HCT116 (cell line): ENCODE results near the gene NCF2. TPM values are rescaled to one million over a fixed set of nuclear protein-coding genes. Genes with fewer than 3 reads are reported as not detected.

Source experiments
- ATAC-seq: fragments of 200-7000 bp; cut with Tn5 transposase; 2 replicates; pipeline ENCODE4 v1.9.1; 2020; ENCODE audit warnings: mild to moderate bottlenecking, moderate library complexity
- BruUV-seq: library from RNA; stranded (reverse); fragments of 400-500 nt; replicated peaks from 2 replicates; lab custom pipeline; 2021; lab: Mats Ljungman, UMichigan
- CTCF ChIA-PET: fragments of 300-600 bp; sonication (Branson Sonifier 250); formaldehyde crosslinking; loops from one replicate; lab custom pipeline; 2021; ENCODE audit warnings: antibody characterized with exemption; lab: Charles Lee
- POLR2A ChIA-PET: fragments of 300-600, 350-600 bp; sonication (Branson Sonifier 250); formaldehyde crosslinking; loops from one replicate; lab custom pipeline; 2021; ENCODE audit warnings: antibody characterized with exemption; lab: Charles Lee
- RAD21 ChIA-PET, 2 experiments: fragments of 300-600 bp; sonication (Branson Sonifier 250); formaldehyde crosslinking; loops; one replicate each; lab custom pipeline; 2023; ENCODE audit warnings: low total read pairs in 2 of 2; ENCODE audit not compliant: uncharacterized antibody in 2 of 2, unreplicated experiment in 2 of 2, low non-redundant PET in 1 of 2; lab: Charles Lee
- DNase-seq: peaks from one replicate; pipeline ENCODE4 v3.0.0-alpha.2; 2010; ENCODE audit warnings: low read depth, low spot score
- H2AFZ ChIP-seq: fragments of 200-600 bp; shearing (Covaris generic), sonication (generic); 2 replicates; pipeline ENCODE4 v1.6.1; 2017; ENCODE audit warnings: low read depth, mixed run types, mixed read lengths, antibody characterized with exemption, low read length; ENCODE audit not compliant: poor library complexity, severe bottlenecking
- H3K27ac ChIP-seq: 2 replicates; pipeline ENCODE4 v1.5.1; 2012; ENCODE audit warnings: low read depth, low read length
- H3K27me3 ChIP-seq: fragments of 200-600 bp; sonication (generic); 2 replicates; pipeline ENCODE4 v1.6.1; 2016; ENCODE audit warnings: mixed run types, low read length, mixed read lengths; ENCODE audit not compliant: insufficient read depth
- H3K36me3 ChIP-seq, 2 experiments: fragments of 200-500 bp in 1 of 2; fragments of 200-600 bp in 1 of 2; sonication (Bioruptor generic) in 1 of 2; sonication (generic) in 1 of 2; 2 replicates each; pipeline versions ENCODE4 v1.5.1 to v1.6.1; 2014 to 2016; ENCODE audit warnings: low read length in 2 of 2, inconsistent platforms in 1 of 2, mixed read lengths in 1 of 2, mixed run types in 1 of 2; ENCODE audit not compliant: insufficient read depth in 2 of 2, control insufficient read depth in 1 of 2
- H3K4me1 ChIP-seq, 2 experiments: fragments of 200-600 bp in 1 of 2; sonication (generic) in 1 of 2; 2 replicates each; pipeline versions ENCODE4 v1.5.1 to v1.6.1; 2012 to 2017; ENCODE audit warnings: low read length in 2 of 2, inconsistent platforms in 1 of 2, mild to moderate bottlenecking in 1 of 2, mixed read lengths in 1 of 2, mixed run types in 1 of 2, moderate library complexity in 1 of 2; ENCODE audit not compliant: insufficient read depth in 2 of 2, control insufficient read depth in 1 of 2
- H3K4me2 ChIP-seq: fragments of 200-600 bp; sonication (generic); 2 replicates; pipeline ENCODE4 v1.6.1; 2017; ENCODE audit warnings: mixed run types, low read length, mixed read lengths
- H3K4me3 ChIP-seq, 2 experiments: fragments of 200-600 bp in 1 of 2; sonication (generic) in 1 of 2; replicated peaks in 1 of 2; 2 replicates each; pipeline ENCODE4 v1.5.1; 2011 to 2016; ENCODE audit warnings: low read length in 2 of 2, control low read depth in 1 of 2, low read depth in 1 of 2, mild to moderate bottlenecking in 1 of 2, mixed read lengths in 1 of 2, mixed run types in 1 of 2
- H3K79me2 ChIP-seq: fragments of 200-600 bp; sonication (generic); 2 replicates; pipeline ENCODE4 v1.6.1; 2017; ENCODE audit warnings: mild to moderate bottlenecking, mixed run types, low read length, moderate library complexity, mixed read lengths; ENCODE audit not compliant: insufficient read depth
- H3K9ac ChIP-seq: fragments of 200-600 bp; sonication (generic); 2 replicates; pipeline ENCODE4 v1.6.1; 2016; ENCODE audit warnings: low read length, mixed read lengths
- H3K9me2 ChIP-seq: fragments of 200-600 bp; sonication (generic), shearing (Covaris generic); 2 replicates; pipeline ENCODE4 v1.6.1; 2017; ENCODE audit warnings: mixed run types, mild to moderate bottlenecking, moderate library complexity; ENCODE audit not compliant: insufficient read depth
- H3K9me3 ChIP-seq, 2 experiments: fragments of 200-500 bp in 1 of 2; fragments of 200-600 bp in 1 of 2; sonication (Bioruptor generic) in 1 of 2; sonication (generic) in 1 of 2; 2 replicates each; pipeline ENCODE4 v1.6.1; 2014 to 2017; ENCODE audit warnings: low read length in 2 of 2, mixed read lengths in 2 of 2, inconsistent platforms in 1 of 2, low read depth in 1 of 2, mild to moderate bottlenecking in 1 of 2, mixed run types in 1 of 2, moderate library complexity in 1 of 2; ENCODE audit not compliant: control insufficient read depth in 1 of 2, insufficient read depth in 1 of 2
- H4K20me1 ChIP-seq: fragments of 200-600 bp; sonication (generic), shearing (Covaris generic); 2 replicates; pipeline ENCODE4 v1.6.1; 2017; ENCODE audit warnings: mixed run types, mild to moderate bottlenecking, moderate library complexity; ENCODE audit not compliant: insufficient read depth
- CTCF ChIP-seq, 3 experiments: fragments of 200-600 bp in 1 of 3; sonication (generic) in 1 of 3; IDR thresholded peaks in 2 of 3; conservative IDR thresholded peaks in 1 of 3; 2 replicates each; pipeline ENCODE4 v1.5.1; 2012 to 2017; ENCODE audit warnings: low read depth in 2 of 3, low read length in 2 of 3, antibody characterized with exemption in 1 of 3, borderline replicate concordance in 1 of 3, control low read depth in 1 of 3, mild to moderate bottlenecking in 1 of 3, mixed read lengths in 1 of 3, mixed run types in 1 of 3, moderate library complexity in 1 of 3; ENCODE audit not compliant: insufficient read depth in 1 of 3
- EGR1 ChIP-seq: IDR thresholded peaks from 2 replicates; pipeline ENCODE4 v1.6.1; 2012; ENCODE audit warnings: low read depth
- EZH2phosphoT487 ChIP-seq: fragments of 200-600 bp; IDR thresholded peaks from 2 replicates; pipeline ENCODE4 v1.6.1; 2018; ENCODE audit warnings: antibody characterized with exemption, borderline replicate concordance
- MAX ChIP-seq: IDR thresholded peaks from 2 replicates; pipeline ENCODE4 v1.6.1; 2012
- POLR2AphosphoS5 ChIP-seq: IDR thresholded peaks from 2 replicates; pipeline ENCODE4 v1.6.1; 2011; ENCODE audit warnings: mild to moderate bottlenecking, low read depth, low read length, moderate library complexity
- RAD21 ChIP-seq: IDR thresholded peaks from 2 replicates; pipeline ENCODE4 v1.6.1; 2012; ENCODE audit warnings: low read depth, mild to moderate bottlenecking
- REST ChIP-seq: IDR thresholded peaks from 2 replicates; pipeline ENCODE4 v1.6.1; 2012; ENCODE audit warnings: low read depth
- SIN3A ChIP-seq: IDR thresholded peaks from 2 replicates; pipeline ENCODE4 v1.6.1; 2012; ENCODE audit warnings: low read depth
- SP1 ChIP-seq: IDR thresholded peaks from 2 replicates; pipeline ENCODE4 v1.6.1; 2012; ENCODE audit warnings: low read depth
- TCF7L2 ChIP-seq: IDR thresholded peaks from 2 replicates; pipeline ENCODE4 v1.7.0; 2011; ENCODE audit warnings: borderline replicate concordance, inconsistent platforms; ENCODE audit not compliant: insufficient read depth, insufficient read length; ENCODE audit errors: extremely low read depth
- YY1 ChIP-seq: IDR thresholded peaks from 2 replicates; pipeline ENCODE4 v1.6.1; 2011; ENCODE audit warnings: low read length, low read depth, moderate library complexity, mild to moderate bottlenecking; ENCODE audit not compliant: insufficient replicate concordance; ENCODE audit errors: extremely low read depth
- ZNF274 ChIP-seq: fragments of 200-500 bp; sonication (Bioruptor generic); IDR thresholded peaks from 2 replicates; pipeline ENCODE4 v1.6.1; 2014; ENCODE audit warnings: mild to moderate bottlenecking, low read depth, low read length, inconsistent platforms
- intact Hi-C: fragments of 100-400 bp; cut with micrococcal nuclease; formaldehyde crosslinking; loops from 2 replicates; pipeline ENCODE4 v1.10.0; 2022
- total RNA-seq: library from RNA; stranded (reverse); gene quantifications from one replicate; pipeline ENCODE4 v1.2.1, GENCODE V29; 2021; ENCODE audit not compliant: unreplicated experiment

The NCF2 gene
- total RNA-seq, 1 experiment from 2014 or later = 0.25 TPM

- no peaks in the 10 kb centered on the region for H3K36me3 ChIP-seq
- no peak overlapping the region for H3K9ac ChIP-seq
- no peaks in the 10 kb centered on the region for H3K9me3 ChIP-seq
- H4K20me1 ChIP-seq = no peaks in the 10 kb centered on the region
- H3K4me3 ChIP-seq = no peak overlapping the region
- no peak for DNase-seq
- RAD21 ChIA-PET = no interaction called here
- H3K27me3 ChIP-seq = no peaks in the 10 kb centered on the region
- intact Hi-C loops = no loop called here
- no peak for ATAC-seq
- H2AFZ ChIP-seq = no peak overlapping the region
- POLR2A ChIA-PET = no interaction called here
- BruUV-seq = no TSS peak
- TF ChIP-seq CTCF (IDR thresholded peaks at IDR 0.05 in 2 of 3, conservative IDR thresholded peaks at IDR 0.05 in 1 of 3; ENCODE audit: borderline replicate concordance in 1 of 3, insufficient read depth in 1 of 3, low read depth in 2 of 3, low read length in 2 of 3) (no peak), TCF7L2 (no peak), SIN3A (no peak), POLR2AphosphoS5 (no peak), RAD21 (no peak), REST (no peak), EZH2phosphoT487 (no peak), MAX (no peak), SP1 (no peak), ZNF274 (no peak), EGR1 (no peak), YY1 (no peak)
- no peak overlapping the region for H3K4me2 ChIP-seq
- no peaks in the 10 kb centered on the region for H3K9me2 ChIP-seq
- no peaks in the 10 kb centered on the region for H3K79me2 ChIP-seq
- H3K27ac ChIP-seq = no peak overlapping the region
- H3K4me1 ChIP-seq = peaks cover 4 to 7% of the 10 kb centered on the region in 2 experiments; a peak in 3 of 4 replicates
- CTCF ChIA-PET = no interaction called here
Observed at GRCh38 chr1:183565261-183565660, 25.0 kb downstream of the NCF2 start.
